ENCODE results near the gene SLC9B1.

- no peak for TF ChIP-seq POLR2AphosphoS5 (IDR thresholded peaks at IDR 0.05)
- TF ChIP-seq, protein P1, sequence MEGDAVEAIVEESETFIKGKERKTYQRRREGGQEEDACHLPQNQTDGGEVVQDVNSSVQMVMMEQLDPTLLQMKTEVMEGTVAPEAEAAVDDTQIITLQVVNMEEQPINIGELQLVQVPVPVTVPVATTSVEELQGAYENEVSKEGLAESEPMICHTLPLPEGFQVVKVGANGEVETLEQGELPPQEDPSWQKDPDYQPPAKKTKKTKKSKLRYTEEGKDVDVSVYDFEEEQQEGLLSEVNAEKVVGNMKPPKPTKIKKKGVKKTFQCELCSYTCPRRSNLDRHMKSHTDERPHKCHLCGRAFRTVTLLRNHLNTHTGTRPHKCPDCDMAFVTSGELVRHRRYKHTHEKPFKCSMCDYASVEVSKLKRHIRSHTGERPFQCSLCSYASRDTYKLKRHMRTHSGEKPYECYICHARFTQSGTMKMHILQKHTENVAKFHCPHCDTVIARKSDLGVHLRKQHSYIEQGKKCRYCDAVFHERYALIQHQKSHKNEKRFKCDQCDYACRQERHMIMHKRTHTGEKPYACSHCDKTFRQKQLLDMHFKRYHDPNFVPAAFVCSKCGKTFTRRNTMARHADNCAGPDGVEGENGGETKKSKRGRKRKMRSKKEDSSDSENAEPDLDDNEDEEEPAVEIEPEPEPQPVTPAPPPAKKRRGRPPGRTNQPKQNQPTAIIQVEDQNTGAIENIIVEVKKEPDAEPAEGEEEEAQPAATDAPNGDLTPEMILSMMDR (IDR thresholded peaks at IDR 0.05), result no peak
Observed at GRCh38 chr4:103024996-103025395, 5.5 kb upstream of the SLC9B1 start.
